ENCODE measurements around the gene IGF1R.

DNA sequence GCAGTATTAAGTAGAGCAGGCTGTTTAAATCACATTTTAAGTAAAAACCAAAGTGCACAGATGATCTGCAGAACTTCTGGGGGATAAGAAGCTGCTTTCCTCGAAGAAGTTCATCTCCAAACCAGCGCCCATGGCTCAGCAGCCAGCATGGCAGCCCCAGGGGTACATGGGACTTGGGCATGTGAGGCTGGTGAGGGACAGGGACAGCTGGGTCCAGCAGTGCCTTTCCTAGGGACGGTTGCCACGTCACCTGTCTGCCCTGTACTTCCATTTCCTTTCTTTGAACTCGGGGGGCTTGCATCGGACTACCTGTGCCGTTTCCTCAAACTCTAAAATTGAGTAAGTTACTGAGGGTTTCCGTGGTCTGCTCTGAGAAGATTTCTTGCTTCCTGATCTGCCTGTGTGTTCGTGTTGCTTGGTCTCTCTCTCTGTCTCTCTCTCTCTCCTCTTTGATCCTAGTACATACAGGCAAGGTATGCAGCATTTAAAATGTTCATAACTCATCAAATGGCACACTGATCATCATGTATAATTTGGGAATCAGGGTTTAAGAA, 67.6 kb downstream of the IGF1R start:
- TF ChIP-seq, protein P1, sequence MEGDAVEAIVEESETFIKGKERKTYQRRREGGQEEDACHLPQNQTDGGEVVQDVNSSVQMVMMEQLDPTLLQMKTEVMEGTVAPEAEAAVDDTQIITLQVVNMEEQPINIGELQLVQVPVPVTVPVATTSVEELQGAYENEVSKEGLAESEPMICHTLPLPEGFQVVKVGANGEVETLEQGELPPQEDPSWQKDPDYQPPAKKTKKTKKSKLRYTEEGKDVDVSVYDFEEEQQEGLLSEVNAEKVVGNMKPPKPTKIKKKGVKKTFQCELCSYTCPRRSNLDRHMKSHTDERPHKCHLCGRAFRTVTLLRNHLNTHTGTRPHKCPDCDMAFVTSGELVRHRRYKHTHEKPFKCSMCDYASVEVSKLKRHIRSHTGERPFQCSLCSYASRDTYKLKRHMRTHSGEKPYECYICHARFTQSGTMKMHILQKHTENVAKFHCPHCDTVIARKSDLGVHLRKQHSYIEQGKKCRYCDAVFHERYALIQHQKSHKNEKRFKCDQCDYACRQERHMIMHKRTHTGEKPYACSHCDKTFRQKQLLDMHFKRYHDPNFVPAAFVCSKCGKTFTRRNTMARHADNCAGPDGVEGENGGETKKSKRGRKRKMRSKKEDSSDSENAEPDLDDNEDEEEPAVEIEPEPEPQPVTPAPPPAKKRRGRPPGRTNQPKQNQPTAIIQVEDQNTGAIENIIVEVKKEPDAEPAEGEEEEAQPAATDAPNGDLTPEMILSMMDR (IDR thresholded peaks at IDR 0.05) = no peak
- TF ChIP-seq POLR2AphosphoS5 (IDR thresholded peaks at IDR 0.05; ENCODE audit: insufficient read depth in 1 of 2, low read depth in 1 of 2) = no peak
- no peak for TF ChIP-seq POLR2A (IDR thresholded peaks at IDR 0.05)
